ENCODE data around the gene ALG8. TPM values are rescaled to one million over a fixed set of nuclear protein-coding genes. Genes with fewer than 3 reads are reported as not detected.

The ALG8 gene
- total and polyA plus RNA-seq, 2 of the 8 experiments (the other 6 are each of a cell fraction or from before 2014, with no cell fraction given): 66.7 to 84.3 TPM

GRCh38 chr11:78163828-78164227, 24.4 kb upstream of the ALG8 start (continued):
- TF ChIP-seq CHD7 (IDR thresholded peaks at IDR 0.05; ENCODE audit: insufficient replicate concordance, low read length) (no peak), POLR2AphosphoS5 (IDR thresholded peaks at IDR 0.05; ENCODE audit: low read depth, low read length) (no peak), HDAC6 (IDR thresholded peaks at IDR 0.05; ENCODE audit: low read depth, low read length) (no peak), BCL11A (IDR thresholded peaks at IDR 0.05; ENCODE audit: low read depth in 2 of 2, low read length in 2 of 2) (no peak), EZH2 (IDR thresholded peaks at IDR 0.05; ENCODE audit: low read depth, low read length, severe bottlenecking) (no peak)
